ENCODE data around the gene NEURL1.

The NEURL1 gene

DNA sequence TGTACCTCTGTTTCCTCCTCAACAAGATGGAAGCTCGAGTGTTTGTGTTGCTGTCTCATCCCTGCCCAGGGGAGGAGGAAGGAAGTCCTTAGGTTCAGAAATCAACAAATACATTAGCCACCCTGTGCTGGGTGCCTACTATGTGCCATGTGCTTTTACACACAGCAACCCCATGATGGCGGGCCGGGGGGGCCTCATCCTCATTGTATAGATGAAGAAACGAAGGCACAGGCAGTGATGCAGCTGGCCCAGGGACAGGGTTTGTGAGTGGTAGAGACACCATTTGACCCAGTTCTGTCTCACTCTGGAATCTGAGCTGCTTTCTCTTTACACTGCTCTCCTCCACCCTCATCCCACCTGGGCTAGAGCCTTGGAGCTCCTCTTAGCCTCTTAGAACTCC lies 39.5 kb upstream of the NEURL1 start:
- TF ChIP-seq, protein P1, sequence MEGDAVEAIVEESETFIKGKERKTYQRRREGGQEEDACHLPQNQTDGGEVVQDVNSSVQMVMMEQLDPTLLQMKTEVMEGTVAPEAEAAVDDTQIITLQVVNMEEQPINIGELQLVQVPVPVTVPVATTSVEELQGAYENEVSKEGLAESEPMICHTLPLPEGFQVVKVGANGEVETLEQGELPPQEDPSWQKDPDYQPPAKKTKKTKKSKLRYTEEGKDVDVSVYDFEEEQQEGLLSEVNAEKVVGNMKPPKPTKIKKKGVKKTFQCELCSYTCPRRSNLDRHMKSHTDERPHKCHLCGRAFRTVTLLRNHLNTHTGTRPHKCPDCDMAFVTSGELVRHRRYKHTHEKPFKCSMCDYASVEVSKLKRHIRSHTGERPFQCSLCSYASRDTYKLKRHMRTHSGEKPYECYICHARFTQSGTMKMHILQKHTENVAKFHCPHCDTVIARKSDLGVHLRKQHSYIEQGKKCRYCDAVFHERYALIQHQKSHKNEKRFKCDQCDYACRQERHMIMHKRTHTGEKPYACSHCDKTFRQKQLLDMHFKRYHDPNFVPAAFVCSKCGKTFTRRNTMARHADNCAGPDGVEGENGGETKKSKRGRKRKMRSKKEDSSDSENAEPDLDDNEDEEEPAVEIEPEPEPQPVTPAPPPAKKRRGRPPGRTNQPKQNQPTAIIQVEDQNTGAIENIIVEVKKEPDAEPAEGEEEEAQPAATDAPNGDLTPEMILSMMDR (IDR thresholded peaks at IDR 0.05; ENCODE audit: borderline replicate concordance, control extremely low read depth, extremely low read depth, insufficient read depth, missing control alignments): no peak
- in situ Hi-C loops (cut with MboI; ENCODE audit: low sequenced_read_pairs, unreplicated experiment): no loop called here
- no peak for DNase-seq (ENCODE audit: low spot score)

DNA sequence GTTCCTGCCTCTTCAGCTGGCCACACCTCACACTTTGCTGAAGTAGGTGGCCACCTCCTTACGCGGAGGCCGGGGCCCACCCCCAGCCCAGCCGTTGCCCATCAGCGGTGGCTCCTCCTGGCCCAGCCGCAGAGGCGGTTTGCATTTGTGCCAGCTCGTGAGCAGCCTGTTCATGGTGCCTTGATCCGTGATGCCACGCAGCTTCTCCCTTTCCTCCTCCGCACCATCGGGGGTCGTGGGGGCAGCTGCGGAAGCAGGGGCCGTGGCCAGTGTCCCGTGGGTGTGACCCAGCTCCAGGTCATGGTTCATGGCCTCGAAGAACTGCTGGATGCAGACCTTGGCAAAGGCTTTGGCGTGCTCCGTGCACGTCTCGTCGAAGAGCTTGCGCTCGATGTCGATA lies 38.3 kb upstream of the NEURL1 start:
- no peak for DNase-seq (ENCODE audit: low spot score)
- TF ChIP-seq, protein P1 (IDR thresholded peaks at IDR 0.05; ENCODE audit: borderline replicate concordance, control extremely low read depth, extremely low read depth, insufficient read depth, missing control alignments): no peak
- in situ Hi-C loops (cut with MboI; ENCODE audit: low sequenced_read_pairs, unreplicated experiment): no loop called here

DNA sequence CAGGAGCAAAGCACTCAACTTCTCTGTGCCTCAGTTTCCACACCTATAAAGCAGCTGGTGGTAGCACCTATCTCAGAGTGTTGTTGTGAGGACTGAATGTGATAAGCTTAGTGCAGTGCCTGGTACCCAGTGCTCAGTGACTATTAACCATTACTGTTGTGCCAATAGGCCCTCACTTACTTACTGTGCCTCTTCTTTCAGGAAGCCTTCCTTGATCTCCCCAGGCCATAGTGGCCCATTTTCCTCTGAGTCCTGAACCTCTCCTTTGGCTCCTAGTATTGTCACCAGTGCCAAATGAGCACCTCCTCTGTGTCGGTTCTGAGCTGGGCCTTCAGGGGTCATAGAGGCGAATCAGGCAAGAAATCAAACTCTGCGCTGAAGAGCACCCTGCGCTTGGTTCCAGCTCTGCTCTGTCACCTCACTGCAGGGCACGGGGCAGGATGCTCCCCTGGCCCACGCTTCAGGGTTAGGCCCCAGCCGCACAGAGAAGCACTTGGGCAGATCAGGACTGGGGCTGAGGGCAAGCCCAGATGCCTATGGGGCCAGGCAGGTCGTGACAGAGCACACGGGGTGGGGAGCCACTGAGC lies 37.3 kb upstream of the NEURL1 start:
- no peak for DNase-seq (ENCODE audit: low spot score)
- in situ Hi-C loops (cut with MboI; ENCODE audit: low sequenced_read_pairs, unreplicated experiment): no loop called here
- TF ChIP-seq, protein P1 (IDR thresholded peaks at IDR 0.05; ENCODE audit: borderline replicate concordance, control extremely low read depth, extremely low read depth, insufficient read depth, missing control alignments): no peak

DNA sequence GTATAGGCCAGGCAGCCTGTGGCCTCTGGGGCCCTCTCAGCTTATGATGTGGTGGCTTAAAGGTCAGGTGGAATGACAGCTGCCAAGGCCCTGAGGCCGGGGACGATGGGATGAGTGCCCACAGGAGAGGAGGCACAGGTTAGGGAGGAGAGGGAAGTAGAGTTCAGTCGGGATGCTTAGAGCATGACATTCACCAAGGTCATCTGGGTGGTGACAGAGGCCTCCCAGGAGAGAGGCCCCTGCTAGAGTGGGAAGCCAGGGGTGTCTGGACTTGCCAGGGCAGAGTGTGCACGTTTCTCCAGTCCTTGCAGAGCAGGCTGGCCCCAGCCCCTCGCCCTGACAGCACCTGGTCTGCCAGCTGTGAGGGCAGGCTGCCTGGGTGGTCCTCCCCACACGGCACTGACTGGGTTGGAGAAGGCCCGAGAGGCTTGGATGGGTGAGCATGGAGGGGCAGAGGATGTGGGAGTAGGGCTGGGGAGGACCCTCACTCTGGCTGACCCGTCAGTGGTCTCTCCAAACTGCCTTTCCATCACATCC lies 36.3 kb upstream of the NEURL1 start:
- TF ChIP-seq, protein P1 (IDR thresholded peaks at IDR 0.05; ENCODE audit: borderline replicate concordance, control extremely low read depth, extremely low read depth, insufficient read depth, missing control alignments): no peak
- in situ Hi-C loops (cut with MboI; ENCODE audit: low sequenced_read_pairs, unreplicated experiment): no loop called here
- DNase-seq (ENCODE audit: low spot score): no peak

DNA sequence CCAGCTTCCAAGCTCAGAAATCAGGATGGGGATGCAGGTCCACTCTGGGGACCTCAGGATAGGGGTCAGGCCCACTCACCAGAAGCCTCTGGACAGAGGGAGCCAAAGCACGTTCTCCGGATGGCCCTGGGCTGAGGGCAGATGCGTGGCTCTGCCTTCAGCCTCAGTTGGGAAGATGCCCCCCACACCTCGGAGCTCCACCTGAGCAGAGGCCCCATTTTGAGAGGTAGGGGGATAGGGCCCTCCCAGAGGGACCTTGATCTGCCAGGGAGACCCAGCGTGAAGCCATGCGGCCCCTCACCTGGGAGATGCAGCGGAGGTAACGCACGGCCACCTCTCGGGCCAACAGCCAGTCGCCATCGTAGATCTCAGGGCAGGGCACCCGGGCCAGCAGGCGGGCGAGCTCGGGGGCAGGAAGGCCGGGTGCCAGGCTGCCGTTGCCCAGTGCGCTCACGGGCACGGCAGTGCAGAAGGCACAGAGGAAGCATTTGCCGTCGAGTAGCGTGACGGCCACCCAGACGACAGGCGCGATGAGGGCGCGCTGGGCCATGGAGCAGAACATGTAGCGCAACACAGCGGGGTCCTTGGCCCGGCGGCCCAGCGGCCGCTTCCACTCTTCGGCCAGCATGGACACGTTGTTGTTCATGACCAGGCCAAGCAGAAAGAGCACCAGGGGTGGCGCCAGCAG lies 35.5 kb upstream of the NEURL1 start:
- in situ Hi-C loops (cut with MboI; ENCODE audit: low sequenced_read_pairs, unreplicated experiment): no loop called here

DNA sequence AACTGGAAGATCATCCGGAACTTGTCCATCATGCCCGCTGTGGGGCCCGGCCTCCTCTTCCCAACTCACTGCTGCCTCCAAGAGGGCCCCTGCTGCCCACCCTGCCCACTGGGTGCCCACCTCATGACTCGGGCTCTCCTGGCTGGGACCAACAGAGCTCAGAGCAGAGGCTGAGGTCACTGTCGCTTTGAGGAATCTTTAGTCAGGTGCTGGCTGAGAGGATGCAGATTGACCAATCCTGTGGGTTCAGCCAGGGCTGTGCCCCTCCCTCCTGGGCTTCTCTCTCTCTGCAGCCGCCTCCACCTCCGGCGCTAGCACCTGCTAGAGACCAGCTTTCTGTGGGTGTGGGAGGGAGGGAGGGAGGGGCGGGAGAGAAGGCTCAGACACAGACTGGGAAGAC lies 34.8 kb upstream of the NEURL1 start, which contains the start of gene CALHM1:
Gene CALHM1, minus strand, starts transcription at position 181 of the 400 bp plus-strand sequence. Its CDS starts 149 bp downstream, at position 32.
- TF ChIP-seq, protein P1 (IDR thresholded peaks at IDR 0.05; ENCODE audit: borderline replicate concordance, control extremely low read depth, extremely low read depth, insufficient read depth, missing control alignments): peak; percentile 1
- in situ Hi-C loops (cut with MboI; ENCODE audit: low sequenced_read_pairs, unreplicated experiment): no loop called here
- DNase-seq (ENCODE audit: low spot score): peak; percentile 93

More for the DNA sequence above, 35.5 kb upstream of the NEURL1 start:
- TF ChIP-seq, protein P1 (IDR thresholded peaks at IDR 0.05; ENCODE audit: borderline replicate concordance, control extremely low read depth, extremely low read depth, insufficient read depth, missing control alignments): no peak
- peak; percentile 33 for DNase-seq (ENCODE audit: low spot score)
